IMR-90 (cell line): ENCODE measurements around the gene OPRL1. TPM values are rescaled to one million over a fixed set of nuclear protein-coding genes. Genes with fewer than 3 reads are reported as not detected.
A peak's percentile ranks its signal among the peaks of the same experiment; 100 is the strongest.

ENCODE experiments used
- ATAC-seq: fragments of 200-7000 bp; cut with Tn5 transposase; 2 replicates; pipeline ENCODE4 v1.9.1; 2020; ENCODE audit warnings: low read depth, mild to moderate bottlenecking, moderate library complexity
- BruUV-seq: library from RNA; stranded (reverse); fragments of 400-500 nt; replicated peaks from 2 replicates; lab custom pipeline; 2021; lab: Mats Ljungman, UMichigan
- CTCF ChIA-PET: fragments of 300-600 bp; formaldehyde crosslinking; extraction: SDS; loops from one replicate; lab custom pipeline; 2021; ENCODE audit warnings: antibody characterized with exemption; lab: Yijun Ruan, JAX
- POLR2A ChIA-PET: fragments of 300-600 bp; sonication (Branson Sonifier 250); formaldehyde crosslinking; loops from one replicate; lab custom pipeline; 2022; ENCODE audit warnings: antibody characterized with exemption; ENCODE audit not compliant: unreplicated experiment; lab: Charles Lee
- DNase-seq: peaks from one replicate; pipeline ENCODE4 v3.0.0; 2013
- H2AFZ ChIP-seq: replicated peaks from 2 replicates; pipeline ENCODE3; 2013; ENCODE audit warnings: low read length, mild to moderate bottlenecking; ENCODE audit not compliant: poor library complexity
- H2AK5ac ChIP-seq: 2 replicates; pipeline ENCODE4 v1.6.1; 2013; ENCODE audit warnings: low read depth, low read length, inconsistent platforms
- H2AK9ac ChIP-seq: replicated peaks from 2 replicates; pipeline ENCODE3; 2013; ENCODE audit warnings: mild to moderate bottlenecking, low read depth, low read length, moderate library complexity; ENCODE audit not compliant: poor library complexity
- H2BK120ac ChIP-seq: 2 replicates; pipeline ENCODE4 v1.6.1; 2013; ENCODE audit warnings: low read depth, low read length, inconsistent platforms
- H2BK15ac ChIP-seq: 3 replicates; pipeline ENCODE4 v1.6.1; 2013; ENCODE audit warnings: low read depth, low read length, inconsistent platforms
- H2BK20ac ChIP-seq: 2 replicates; pipeline ENCODE4 v1.6.1; 2013; ENCODE audit warnings: low read depth, mild to moderate bottlenecking, inconsistent platforms, low read length, moderate library complexity
- H2BK5ac ChIP-seq: 2 replicates; pipeline ENCODE4 v1.6.1; 2013; ENCODE audit warnings: mild to moderate bottlenecking, low read depth, low read length, inconsistent platforms; ENCODE audit not compliant: poor library complexity, severe bottlenecking
- H3K14ac ChIP-seq: replicated peaks from 2 replicates; pipeline ENCODE4 v1.6.1; 2013; ENCODE audit warnings: low read depth, low read length, inconsistent platforms
- H3K18ac ChIP-seq: 2 replicates; pipeline ENCODE4 v1.6.1; 2013; ENCODE audit warnings: low read depth, low read length, control low read depth
- H3K23ac ChIP-seq: 2 replicates; pipeline ENCODE4 v1.6.1; 2013; ENCODE audit warnings: low read depth, low read length, inconsistent platforms
- H3K27ac ChIP-seq: 2 replicates; pipeline ENCODE4 v1.5.1; 2013; ENCODE audit warnings: mild to moderate bottlenecking, control low read depth, low read length; ENCODE audit not compliant: insufficient read depth
- H3K27me3 ChIP-seq: 2 replicates; pipeline ENCODE4 v1.6.1; 2013; ENCODE audit warnings: low read length; ENCODE audit not compliant: control insufficient read depth, insufficient read depth
- H3K36me3 ChIP-seq: 2 replicates; pipeline ENCODE4 v1.6.1; 2013; ENCODE audit warnings: low read length, mixed read lengths; ENCODE audit not compliant: control insufficient read depth, insufficient read depth
- H3K4ac ChIP-seq: 2 replicates; pipeline ENCODE4 v1.6.1; 2013; ENCODE audit warnings: low read depth, low read length, inconsistent platforms
- H3K4me1 ChIP-seq: 2 replicates; pipeline ENCODE4 v1.6.1; 2013; ENCODE audit warnings: low read length, mixed read lengths; ENCODE audit not compliant: control insufficient read depth, insufficient read depth
- H3K4me2 ChIP-seq: 2 replicates; pipeline ENCODE4 v1.6.1; 2013; ENCODE audit warnings: low read depth, mild to moderate bottlenecking, control low read depth, low read length, moderate library complexity
- H3K4me3 ChIP-seq: 2 replicates; pipeline ENCODE4 v1.5.1; 2013; ENCODE audit warnings: low read depth, mild to moderate bottlenecking, control low read depth, low read length, moderate library complexity; ENCODE audit not compliant: insufficient read depth
- H3K56ac ChIP-seq: 2 replicates; pipeline ENCODE4 v1.6.1; 2013; ENCODE audit warnings: low read length, inconsistent platforms; ENCODE audit not compliant: insufficient read depth; ENCODE audit errors: extremely low read depth
- H3K79me1 ChIP-seq, 2 experiments: 2 replicates each; pipeline ENCODE4 v1.6.1; 2013; ENCODE audit warnings: low read length in 2 of 2, inconsistent platforms in 1 of 2, low read depth in 1 of 2
- H3K9ac ChIP-seq: 2 replicates; pipeline ENCODE4 v1.6.1; 2013; ENCODE audit warnings: low read depth, low read length, control low read depth
- H3K9me1 ChIP-seq: 2 replicates; pipeline ENCODE4 v1.6.1; 2013; ENCODE audit warnings: low read length, inconsistent platforms; ENCODE audit not compliant: insufficient read depth
- H3K9me3 ChIP-seq: 2 replicates; pipeline ENCODE4 v1.6.1; 2013; ENCODE audit warnings: low read length; ENCODE audit not compliant: control insufficient read depth, insufficient read depth
- H4K20me1 ChIP-seq: 2 replicates; pipeline ENCODE4 v1.6.1; 2013; ENCODE audit warnings: low read length, inconsistent platforms; ENCODE audit not compliant: insufficient read depth
- H4K5ac ChIP-seq: 2 replicates; pipeline ENCODE4 v1.6.1; 2013; ENCODE audit warnings: mild to moderate bottlenecking, low read depth, low read length, control low read depth
- H4K8ac ChIP-seq, 2 experiments: 2 replicates each; pipeline ENCODE4 v1.6.1; 2013; ENCODE audit warnings: low read depth in 2 of 2, low read length in 2 of 2, control low read depth in 1 of 2, inconsistent platforms in 1 of 2
- H4K91ac ChIP-seq: 2 replicates; pipeline ENCODE4 v1.6.1; 2013; ENCODE audit warnings: low read depth, low read length, inconsistent platforms; ENCODE audit not compliant: insufficient read depth
- BHLHE40 ChIP-seq: fragments of 150-350 bp; IDR thresholded peaks from 2 replicates; pipeline ENCODE4 v1.6.1; 2016; ENCODE audit warnings: mild to moderate bottlenecking, low read depth, low read length
- CEBPB ChIP-seq: IDR thresholded peaks from 2 replicates; pipeline ENCODE4 v1.6.1; 2012; ENCODE audit warnings: low read depth, low read length, improper control_type of control experiment
- CHD1 ChIP-seq: IDR thresholded peaks from 2 replicates; pipeline ENCODE4 v1.6.1; 2012; ENCODE audit warnings: low read depth, low read length, improper control_type of control experiment
- MAFK ChIP-seq: IDR thresholded peaks from 2 replicates; pipeline ENCODE4 v1.6.1; 2012; ENCODE audit warnings: low read depth, low read length, improper control_type of control experiment
- MAZ ChIP-seq: IDR thresholded peaks from 2 replicates; pipeline ENCODE4 v1.6.1; 2012; ENCODE audit warnings: low read depth, mild to moderate bottlenecking, low read length, improper control_type of control experiment, moderate library complexity, borderline replicate concordance
- NFE2L2 ChIP-seq: fragments of 150-350 bp; IDR thresholded peaks from 2 replicates; pipeline ENCODE4 v1.6.1; 2016; ENCODE audit warnings: low read depth, mild to moderate bottlenecking, low read length
- POLR2A ChIP-seq: IDR thresholded peaks from 2 replicates; pipeline ENCODE4 v1.6.1; 2012; ENCODE audit warnings: mild to moderate bottlenecking, low read depth, low read length
- WGBS, 2 experiments: methylation state at CpG; one replicate each; pipeline versions ENCODE4 v1.1.5 to v1.1.7; 2013; ENCODE audit warnings: missing lambda C conversion rate in 2 of 2; ENCODE audit not compliant: insufficient read length in 1 of 2; ENCODE audit errors: extremely low coverage in 2 of 2; 5-methylcytosine and 5-hydroxymethylcytosine counted together
- dilution Hi-C: fragments of 300-500 bp; cut with HindIII; formaldehyde crosslinking; loops from one replicate; pipeline ENCODE4 v1.14.3; 2018; ENCODE audit warnings: low sequenced_read_pairs; ENCODE audit not compliant: unreplicated experiment
- in situ Hi-C: fragments of 300-500 bp; cut with MboI; formaldehyde crosslinking; loops from 3 replicates; pipeline ENCODE4 v1.14.3; 2019; ENCODE audit warnings: low sequenced_read_pairs, inconsistent platforms, mixed read lengths
- intact Hi-C: fragments of 100-400 bp; cut with micrococcal nuclease; formaldehyde crosslinking; loops from 2 replicates; pipeline ENCODE4 v1.10.0; 2022
- polyA plus RNA-seq, 3 experiments: library from polyadenylated mRNA; depleted of rRNA; stranded (reverse); fragments of >200 nt; gene quantifications; 2 replicates each; pipeline ENCODE4 v1.2.3, GENCODE V29; 2012; ENCODE audit warnings: low replicate concordance in 1 of 3
- total RNA-seq: library from RNA; depleted of rRNA; stranded (reverse); fragments of >200 nt; gene quantifications from 2 replicates; pipeline ENCODE4 v1.2.3, GENCODE V29; 2012
- TF ChIP-seq, protein P1 (sequence below): fragments of 150-350 bp; IDR thresholded peaks from 2 replicates; pipeline ENCODE4 v1.6.1; 2017; ENCODE audit warnings: mild to moderate bottlenecking, antibody characterized with exemption, low read length, low read depth

Gene OPRL1
- total and polyA plus RNA-seq, 2 of the 4 experiments (the other 2 are of a cell fraction): 0.36 to 1.2 TPM

- no peak for TF ChIP-seq BHLHE40
Measured at GRCh38 chr20:64040231-64041039, 39.4 kb upstream of the OPRL1 start (continued).

- Histone ChIP-seq H4K20me1 (peaks cover 5% of the 10 kb centered on the region; the same call in 1 of the 2 replicates), H3K4me3 (no peak overlapping the region), H3K56ac (no peak overlapping the region), H3K4me2 (no peak overlapping the region), H3K9ac (no peak overlapping the region), H3K4me1 (peaks cover 5% of the 10 kb centered on the region; the same call in 1 of the 2 replicates), H4K91ac (no peak overlapping the region), H3K4ac (no peak overlapping the region), H2BK20ac (no peak overlapping the region), H3K18ac (no peak overlapping the region), H2AK5ac (no peak overlapping the region), H3K23ac (no peak overlapping the region), H2BK5ac (no peak overlapping the region), H4K8ac (no peak overlapping the region), H2BK120ac (no peak overlapping the region), H3K9me1 (no peaks in the 10 kb centered on the region), H3K14ac (no peak overlapping the region), H3K27ac (no peak overlapping the region), H3K36me3 (no peaks in the 10 kb centered on the region), H3K9me3 (no peaks in the 10 kb centered on the region), H2AFZ (peak overlapping the region; percentile 11), H4K5ac (no peak overlapping the region), H2AK9ac (peak overlapping the region; percentile 42), H3K79me1 (no peaks in the 10 kb centered on the region), H2BK15ac (no peak overlapping the region), H3K27me3 (peaks cover 57% of the 10 kb centered on the region)
- DNase-seq (no peak), ATAC-seq (no peak)
- TF ChIP-seq POLR2A (no peak), CHD1 (no peak), MAZ (no peak), CEBPB (peak; percentile 16; the same call in 1 of the 2 replicates), NFE2L2 (no peak), MAFK (no peak)
- TF ChIP-seq, protein P1, sequence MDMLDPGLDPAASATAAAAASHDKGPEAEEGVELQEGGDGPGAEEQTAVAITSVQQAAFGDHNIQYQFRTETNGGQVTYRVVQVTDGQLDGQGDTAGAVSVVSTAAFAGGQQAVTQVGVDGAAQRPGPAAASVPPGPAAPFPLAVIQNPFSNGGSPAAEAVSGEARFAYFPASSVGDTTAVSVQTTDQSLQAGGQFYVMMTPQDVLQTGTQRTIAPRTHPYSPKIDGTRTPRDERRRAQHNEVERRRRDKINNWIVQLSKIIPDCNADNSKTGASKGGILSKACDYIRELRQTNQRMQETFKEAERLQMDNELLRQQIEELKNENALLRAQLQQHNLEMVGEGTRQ: no peak
- ChIA-PET CTCF (no interaction called here), POLR2A (no interaction called here)
- no TSS peak for BruUV-seq
- in situ Hi-C loops (no loop called here), dilution Hi-C loops (no loop called here), intact Hi-C loops (no loop called here)
- WGBS, 2 experiments: 70% methylated on average over 6 of the region's 15 CpGs; no CpG with 5 or more reads in 1 of the 2 experiments
Measured at GRCh38 chr20:64041040-64041780, 38.7 kb upstream of the OPRL1 start.
